Sciatic nerve (tissue), 2 donors: Measurements from ENCODE around the gene MATK. TPM values are rescaled to one million over a fixed set of nuclear protein-coding genes. Genes with fewer than 3 reads are reported as not detected.

Experiments
- ATAC-seq: fragments of 200-7000 bp; cut with Tn5 transposase; one replicate; pipeline ENCODE4 v1.9.1; 2020; ENCODE audit warnings: mild to moderate bottlenecking, moderate library complexity
- DNase-seq: peaks from one replicate; pipeline ENCODE4 v3.0.0-alpha.2; 2020; ENCODE audit warnings: low spot score
- intact Hi-C: fragments of 100-400 bp; cut with DNase I; formaldehyde crosslinking; loops from one replicate; pipeline ENCODE4 v1.14.2; 2022
- total RNA-seq: library from RNA; stranded (reverse); fragmentation: NEBNext Ultra II Directional; extraction: Animal tissue kit (Norgen Biotek cat#: 25700); gene quantifications from one replicate; pipeline ENCODE4 v1.2.1, GENCODE V29; 2021
- donor health status: DM: no; HTN: no; CAD: no.
- donor health status: DM: no; HTN: no; CAD: no.

MATK gene
- total RNA-seq, 1 donor from 2014 or later = 1.6 TPM

DNA sequence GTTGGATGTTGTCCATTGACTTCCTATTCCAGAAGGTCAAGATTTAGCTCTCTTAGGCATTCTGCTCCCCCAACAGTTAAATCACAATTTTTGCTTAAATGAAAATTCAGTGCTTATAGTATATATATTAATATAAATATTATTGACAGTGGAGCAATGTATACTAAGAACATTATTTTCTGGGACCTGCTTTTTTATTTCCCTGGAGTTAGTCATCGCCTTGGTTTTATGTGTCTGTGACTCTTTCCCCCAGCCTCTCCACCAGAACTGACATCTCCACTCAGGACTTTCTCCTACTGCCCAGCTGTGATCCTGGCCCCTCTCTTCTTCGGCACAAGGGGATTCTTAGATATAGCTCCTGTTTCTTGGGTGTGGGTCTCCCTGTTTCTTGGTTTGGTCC, 10.2 kb upstream of the MATK start:
- ATAC-seq = no peak
- intact Hi-C loops = no loop called here
- DNase-seq = no peak

DNA sequence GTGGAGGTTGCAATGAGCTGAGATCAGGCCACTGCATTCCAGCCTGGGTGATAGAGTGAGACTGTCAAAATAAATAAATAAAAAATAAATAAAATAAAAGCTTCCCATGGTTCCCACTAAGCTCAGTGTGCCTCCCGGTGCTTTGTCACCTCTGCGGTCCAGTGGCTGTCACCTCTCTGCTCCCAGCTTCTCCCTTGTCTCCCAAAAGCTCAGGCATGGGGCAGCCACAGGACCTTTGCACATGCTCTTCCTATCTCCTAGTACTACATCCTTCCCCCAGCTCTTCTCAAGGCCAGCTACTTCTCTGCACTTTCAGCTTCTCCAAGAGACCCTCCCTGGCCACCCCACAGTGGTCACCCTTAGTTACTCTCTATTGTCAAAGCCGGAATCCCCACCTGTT, 7.6 kb upstream of the MATK start:
- DNase-seq = no peak
- intact Hi-C loops = no loop called here
- ATAC-seq = no peak

DNA sequence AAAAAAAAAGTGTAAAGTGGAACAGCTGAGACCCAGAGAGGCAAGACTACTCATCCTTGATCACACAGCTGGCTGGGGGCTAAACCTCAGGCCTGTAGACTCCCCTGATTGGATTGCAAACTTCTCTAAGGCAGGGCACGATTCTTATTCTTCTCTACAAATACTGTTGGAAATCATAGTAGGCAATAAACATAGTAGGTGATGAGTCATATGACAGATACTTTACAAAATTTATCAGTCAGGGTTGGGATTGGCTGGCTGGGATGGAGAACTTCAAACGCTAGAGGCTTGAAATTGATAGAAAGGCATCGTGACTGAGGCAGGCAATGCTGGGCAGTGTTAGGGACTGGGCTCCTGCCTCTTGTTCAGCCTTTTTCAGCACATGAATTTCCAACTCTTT, 5.9 kb upstream of the MATK start:
- ATAC-seq (no peak), DNase-seq (no peak)
- intact Hi-C loops = no loop called here

DNA sequence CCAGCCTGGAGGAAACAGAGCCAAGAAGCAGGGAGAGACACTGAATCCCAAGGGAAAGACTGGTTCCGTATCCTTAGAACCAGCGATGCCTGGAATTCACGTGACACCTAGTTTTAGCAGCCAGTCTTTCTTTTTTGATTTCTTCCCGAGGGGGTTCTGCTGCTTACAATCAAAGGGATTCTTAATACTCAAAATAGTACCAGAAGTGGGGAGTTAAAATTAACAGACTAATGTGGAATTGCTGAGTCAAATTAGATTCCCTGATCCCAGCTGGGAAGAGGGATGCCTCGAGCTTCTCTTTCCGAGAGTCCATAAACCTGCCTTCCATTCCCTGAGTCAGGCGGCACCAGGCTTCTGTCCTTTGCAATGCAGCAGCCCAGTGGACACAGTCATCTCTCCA, 4.8 kb upstream of the MATK start:
- intact Hi-C loops = no loop called here
- DNase-seq (no peak), ATAC-seq (no peak)

DNA sequence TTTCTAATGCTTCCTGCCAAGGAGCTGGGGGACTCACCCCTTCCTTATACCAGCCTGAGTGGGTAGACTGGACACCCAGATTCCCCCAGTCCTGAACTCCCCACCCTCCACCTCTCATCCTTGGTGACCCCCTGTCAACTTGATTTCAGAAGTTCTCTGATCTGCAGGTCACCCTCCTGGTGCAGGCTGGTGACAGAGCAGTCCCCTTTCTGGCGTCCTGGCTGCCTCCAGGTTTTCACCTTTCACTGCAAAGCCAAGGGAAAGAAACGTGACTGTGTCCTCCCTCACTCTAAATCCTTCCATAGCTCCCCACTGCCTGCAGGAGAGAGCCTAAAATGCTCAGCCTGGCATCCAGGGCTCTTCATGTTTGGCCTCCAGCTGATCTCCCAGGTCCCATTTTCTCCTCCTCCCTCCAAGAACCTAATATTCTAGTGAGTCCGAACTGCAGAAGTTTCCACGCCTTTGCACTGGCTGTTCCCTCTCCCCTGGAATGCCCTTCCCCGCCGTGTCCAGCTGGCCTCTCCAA, 4.1 kb upstream of the MATK start:
- ATAC-seq (no peak), DNase-seq (no peak)
- intact Hi-C loops = no loop called here

DNA sequence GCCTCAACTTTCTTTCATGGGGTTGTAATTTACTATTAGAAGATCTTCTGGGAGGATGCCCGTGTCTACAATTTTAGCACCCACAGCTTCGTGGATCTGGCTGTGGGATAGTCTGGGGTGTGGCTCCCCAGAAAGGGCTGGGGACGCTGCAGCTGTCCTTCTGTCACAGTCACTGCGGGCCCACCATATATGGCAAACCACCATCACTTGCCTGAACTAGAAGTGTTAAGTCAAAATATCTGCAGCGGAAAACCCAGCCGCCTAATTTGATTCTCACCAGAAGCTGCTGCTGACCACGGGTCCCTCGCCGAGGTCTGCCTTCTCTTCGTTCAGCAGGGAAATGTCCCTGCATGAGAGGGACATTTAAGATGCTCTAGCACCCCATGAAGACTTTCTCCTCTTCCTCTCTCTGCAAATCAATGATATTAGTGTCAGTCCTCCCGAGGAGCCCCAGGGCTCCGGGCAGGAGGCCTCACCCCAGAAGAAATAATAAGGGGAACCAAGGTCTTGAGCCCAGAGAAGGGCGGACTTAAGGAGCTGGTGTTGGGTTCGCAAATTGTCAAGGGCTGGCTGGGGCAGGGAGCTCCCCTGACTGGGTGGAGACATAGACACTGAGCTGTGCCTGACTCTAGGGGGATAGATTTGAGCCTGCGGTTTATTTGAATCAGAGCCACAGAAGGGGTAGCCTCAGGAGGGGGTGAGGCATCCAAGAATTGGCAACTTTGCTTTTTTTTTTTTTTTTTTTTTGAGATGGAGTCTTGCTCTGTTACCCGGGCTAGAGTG, 3.0 kb upstream of the MATK start:
- DNase-seq = no peak
- intact Hi-C loops = no loop called here
- no peak for ATAC-seq

DNA sequence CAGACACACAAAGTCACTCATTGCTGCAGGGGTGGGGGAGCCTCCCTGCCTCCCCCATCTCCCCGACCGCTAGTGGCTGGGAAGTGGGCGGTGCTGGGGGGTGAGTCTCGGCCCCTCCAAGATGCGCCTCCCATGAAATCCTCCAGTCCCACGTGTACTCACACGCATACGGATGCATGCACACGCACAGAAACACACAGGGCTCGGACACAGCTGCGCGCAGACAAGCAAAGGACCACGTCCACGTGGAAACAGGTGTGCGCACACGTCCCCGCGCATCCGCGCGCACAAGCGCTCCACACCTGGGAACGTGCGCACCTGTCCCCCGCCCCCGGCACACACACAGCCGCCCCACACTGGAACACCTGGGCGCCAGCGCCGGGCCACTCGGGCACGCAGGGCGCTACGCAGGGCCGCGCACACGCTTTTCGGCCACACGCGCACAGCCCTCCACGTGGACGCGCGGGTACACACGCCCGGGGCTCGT, 687 bp downstream of the MATK start:
- intact Hi-C loops = no loop called here
- DNase-seq (no peak), ATAC-seq (no peak)

DNA sequence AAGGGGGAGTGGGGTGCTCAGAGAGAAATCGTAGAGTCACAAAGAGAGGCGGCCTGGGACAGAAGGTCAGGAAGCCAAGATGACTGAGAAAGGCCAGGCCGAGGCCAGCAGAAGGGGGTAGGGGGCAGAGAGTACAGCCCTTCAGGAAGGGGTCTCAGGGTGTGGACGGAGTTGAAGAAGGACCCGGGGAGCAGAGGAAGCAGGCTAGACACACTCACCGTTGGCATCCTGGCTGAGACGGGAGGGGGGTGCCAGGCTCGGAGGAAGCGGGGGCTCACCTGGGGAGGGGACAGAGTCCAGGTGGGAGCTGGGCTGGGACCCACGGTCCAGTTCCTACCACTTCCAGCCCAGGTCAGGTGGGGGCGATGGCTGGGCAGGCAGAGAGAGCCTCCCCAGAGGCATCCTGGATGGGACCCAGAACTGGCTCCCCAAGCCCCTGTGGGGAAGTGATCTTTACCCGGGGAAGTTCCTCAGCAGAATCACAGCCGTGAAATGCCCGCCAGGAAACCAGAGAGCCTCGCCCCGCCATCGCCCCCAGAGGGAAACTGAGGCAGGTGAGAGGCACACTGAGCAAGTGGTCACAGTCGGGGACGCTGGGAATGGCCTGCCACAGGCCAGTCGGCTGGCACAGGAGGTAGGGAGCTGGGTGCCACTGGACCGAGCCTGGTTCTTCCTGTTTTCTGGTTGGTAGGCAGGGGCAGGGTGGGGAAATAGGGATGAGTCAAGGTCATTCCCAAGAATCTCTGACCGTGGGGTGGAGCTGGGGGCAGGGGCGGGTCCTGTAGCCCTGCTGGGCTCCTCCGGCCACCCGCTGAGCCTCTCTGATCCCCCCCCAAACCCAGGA, 1.4 kb downstream of the MATK start:
- DNase-seq (no peak), ATAC-seq (no peak)
- intact Hi-C loops = no loop called here

DNA sequence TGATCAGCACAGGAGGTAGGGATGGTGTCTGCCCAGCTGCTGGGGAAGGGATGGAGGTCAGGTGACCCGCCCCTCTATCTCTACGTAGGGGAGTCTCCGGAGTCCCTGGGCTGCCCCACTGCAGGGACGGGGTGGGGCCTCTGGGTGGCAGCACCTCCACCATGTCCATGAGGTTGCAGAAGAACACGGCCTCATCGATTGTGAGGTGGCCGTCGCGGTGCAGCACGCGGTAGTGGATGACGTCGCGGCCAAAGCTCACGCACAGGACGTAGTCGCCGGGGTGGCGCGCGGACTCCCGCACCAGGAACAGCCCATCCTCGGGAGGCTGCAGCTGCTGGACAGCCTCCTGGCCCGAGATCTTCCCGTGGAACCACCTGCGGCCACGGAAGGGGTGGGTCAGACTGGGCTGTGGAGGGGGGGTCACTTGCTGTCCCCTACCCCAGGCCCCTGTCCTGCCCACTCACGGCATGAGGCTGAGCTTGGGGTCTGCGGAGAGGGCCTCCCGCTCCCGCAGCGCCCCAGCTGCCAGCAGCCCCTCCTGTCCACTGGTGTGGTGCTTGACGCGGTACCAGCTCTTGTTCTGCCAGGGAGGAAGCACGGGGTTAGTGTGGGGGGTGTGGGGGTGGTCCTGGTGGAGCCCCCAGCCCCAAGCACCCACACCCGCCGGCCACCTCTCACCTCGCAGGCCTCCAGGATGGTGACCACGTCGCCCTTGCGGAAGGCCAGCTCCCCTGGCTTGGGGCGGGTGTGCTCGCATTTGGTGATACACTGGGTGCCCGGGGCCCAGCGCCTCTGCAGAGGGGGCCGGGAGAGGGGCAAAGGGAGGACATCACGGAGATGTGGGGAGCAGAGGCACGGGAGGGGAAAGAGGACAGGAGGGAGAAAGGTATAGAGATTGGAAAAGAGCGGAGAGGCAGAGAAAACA, 2.3 kb downstream of the MATK start:
- intact Hi-C loops = no loop called here
- ATAC-seq (peak; percentile 10), DNase-seq (no peak)

DNA sequence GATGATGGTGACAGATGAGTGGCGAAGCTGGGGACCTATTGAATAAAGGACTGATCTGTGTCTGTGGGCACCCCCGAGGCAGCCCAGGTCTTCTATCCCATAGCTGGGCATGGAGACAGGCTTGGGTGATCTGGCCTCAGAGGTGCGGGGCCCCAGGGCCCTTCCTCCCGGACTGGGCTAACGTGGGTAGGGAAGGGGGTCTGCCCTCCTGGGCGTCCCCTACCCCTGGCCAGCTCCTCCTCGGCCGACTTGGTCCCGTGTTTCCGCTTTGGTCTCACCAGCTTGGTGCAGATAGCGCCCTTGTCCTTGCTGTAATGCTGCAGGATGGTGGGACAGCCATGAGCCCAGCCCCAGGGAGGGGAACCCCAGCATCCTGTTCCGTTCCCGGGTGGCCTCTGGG, 3.3 kb downstream of the MATK start:
- ATAC-seq (no peak), DNase-seq (no peak)
- intact Hi-C loops = no loop called here

DNA sequence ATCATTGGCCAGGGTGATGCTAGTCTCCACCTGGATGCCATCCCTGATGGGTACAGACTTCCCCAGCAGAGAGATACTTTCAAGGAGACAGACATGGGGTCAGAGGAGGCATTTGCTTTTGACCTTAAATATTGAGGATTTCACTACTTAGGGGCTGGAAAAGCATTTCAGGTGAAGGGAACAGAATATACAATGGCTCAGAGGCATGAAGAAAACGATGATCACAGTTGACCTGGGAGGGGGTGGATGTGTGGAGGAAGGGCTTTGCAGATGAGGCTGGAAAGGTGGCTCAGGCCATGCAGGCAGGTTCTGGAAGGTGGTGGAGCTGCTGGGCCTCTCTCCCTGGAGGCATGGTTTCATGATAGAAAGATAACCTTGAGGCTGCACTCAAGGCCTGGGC, 3.9 kb downstream of the MATK start:
- ATAC-seq (no peak), DNase-seq (no peak)
- intact Hi-C loops = no loop called here

DNA sequence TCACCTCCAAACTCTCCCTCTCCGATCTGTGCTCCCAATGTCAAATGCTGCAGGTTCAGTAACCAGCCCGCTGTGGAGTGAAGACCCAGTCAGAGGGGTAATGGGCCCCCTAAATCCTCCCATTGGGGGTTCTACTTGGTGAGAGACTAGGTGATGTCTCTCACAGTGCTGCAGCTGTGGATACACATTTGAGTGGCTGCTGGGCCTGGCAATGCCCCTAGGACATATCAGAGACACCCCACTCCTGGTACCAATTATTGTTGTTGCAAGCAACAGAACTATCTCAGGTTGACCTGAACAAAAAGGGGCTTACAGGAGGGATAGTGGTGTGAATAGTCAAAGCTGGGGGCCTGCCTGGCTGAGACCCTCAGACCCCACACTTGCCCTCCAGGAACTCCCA, 4.6 kb downstream of the MATK start:
- ATAC-seq (no peak), DNase-seq (no peak)
- intact Hi-C loops = no loop called here

DNA sequence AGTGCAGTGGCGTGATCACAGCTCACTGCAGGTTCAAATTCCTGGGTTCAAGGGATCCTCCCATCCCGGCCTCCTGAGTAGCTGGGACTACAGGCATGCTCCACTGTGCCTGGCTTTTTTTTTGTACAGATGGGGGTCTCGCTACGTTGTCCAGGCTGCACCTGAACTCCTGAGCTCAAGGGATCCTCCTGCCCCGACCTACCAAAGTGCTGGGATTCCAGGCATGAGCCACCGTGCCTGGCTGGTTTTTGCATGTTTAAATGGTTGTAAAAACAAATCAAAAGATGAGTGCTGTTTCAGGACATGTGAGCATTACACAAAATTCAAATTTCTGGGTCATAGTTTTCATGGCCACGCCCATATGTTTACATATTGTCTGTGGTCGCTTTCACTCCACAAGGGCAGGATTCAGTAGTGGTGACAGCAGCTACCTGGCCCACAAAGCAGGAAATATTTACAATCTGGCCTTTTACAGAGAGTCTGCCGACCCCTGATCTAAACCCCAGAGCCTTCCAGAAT, 5.3 kb downstream of the MATK start:
- intact Hi-C loops = no loop called here
- ATAC-seq (no peak), DNase-seq (no peak)

DNA sequence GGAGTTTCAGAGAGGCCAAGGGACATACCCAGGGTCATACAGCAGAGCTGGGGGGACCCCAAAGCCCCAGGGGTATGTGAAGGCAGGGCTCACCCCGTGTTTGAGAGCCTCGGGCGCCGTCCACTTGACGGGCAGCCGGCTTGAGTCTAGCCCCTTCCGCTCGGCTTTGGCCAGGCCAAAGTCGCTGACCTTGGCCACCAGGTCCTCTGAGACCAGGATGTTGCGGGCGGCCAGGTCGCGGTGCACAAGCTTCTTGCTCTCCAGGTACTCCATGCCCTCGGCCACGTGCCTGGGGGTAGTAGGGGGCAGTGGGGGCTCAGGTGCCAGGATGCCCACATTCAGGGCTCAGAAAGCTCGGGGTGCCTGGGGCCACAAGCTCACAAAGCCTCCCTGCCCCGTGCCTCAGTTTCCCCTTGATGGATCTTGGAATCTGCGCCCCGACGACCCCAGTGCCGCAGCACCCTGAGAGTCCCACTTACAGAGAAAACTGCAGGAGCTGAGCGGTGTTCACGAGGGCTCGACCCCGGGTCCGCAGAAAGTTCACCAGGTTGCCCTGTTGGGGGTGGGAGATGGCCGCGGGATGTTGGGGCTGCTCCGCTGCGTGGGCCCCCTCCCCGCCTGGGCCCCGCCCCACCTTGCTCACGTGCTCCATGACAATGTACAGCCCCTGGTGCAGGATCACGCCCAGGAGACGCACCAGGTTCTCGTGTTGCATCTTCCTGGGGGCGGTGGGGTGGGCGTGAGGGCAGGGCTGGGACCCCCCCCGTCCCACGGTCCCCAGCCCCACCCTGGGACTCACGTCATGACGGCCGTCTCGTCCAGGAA, 7.1 kb downstream of the MATK start:
- DNase-seq = no peak
- ATAC-seq = no peak
- intact Hi-C loops = no loop called here

DNA sequence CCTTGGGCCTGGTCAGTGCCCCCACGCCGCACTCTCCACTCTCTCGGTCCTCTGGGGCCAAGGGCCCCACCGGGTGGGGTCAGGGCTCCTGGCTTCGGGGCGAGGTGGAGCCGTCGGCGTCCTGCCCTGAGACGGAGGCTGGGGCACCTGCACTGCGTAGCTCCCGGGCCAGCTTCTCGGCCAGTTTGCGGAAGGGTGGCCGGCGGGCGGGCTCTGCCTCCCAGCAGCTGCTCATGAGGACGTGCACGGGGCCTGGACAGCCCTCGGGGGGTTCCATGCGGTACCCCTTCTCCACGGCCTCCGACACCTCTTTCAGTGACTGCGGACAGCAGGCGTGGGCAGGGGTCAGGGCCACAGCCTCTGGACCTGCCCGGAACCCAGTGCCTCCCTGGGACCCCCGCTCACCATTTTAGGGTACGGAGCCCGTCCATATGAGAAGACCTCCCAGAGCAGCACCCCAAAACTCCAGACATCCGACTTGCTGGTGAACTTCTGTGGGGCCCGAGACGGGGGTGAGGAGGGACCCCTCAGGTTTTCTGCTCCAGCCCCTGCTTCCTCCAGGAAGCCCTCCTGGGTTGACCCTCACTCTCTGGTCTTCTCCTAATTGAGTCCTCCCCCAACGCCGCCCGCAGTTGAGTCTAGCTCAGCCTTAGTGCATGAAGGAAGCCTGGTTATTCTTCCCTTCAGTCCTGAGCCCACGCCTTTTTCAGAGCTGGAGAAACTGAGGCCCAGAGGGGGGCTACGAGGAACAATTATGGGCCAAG, 7.9 kb downstream of the MATK start:
- ATAC-seq (no peak), DNase-seq (no peak)
- intact Hi-C loops = no loop called here

DNA sequence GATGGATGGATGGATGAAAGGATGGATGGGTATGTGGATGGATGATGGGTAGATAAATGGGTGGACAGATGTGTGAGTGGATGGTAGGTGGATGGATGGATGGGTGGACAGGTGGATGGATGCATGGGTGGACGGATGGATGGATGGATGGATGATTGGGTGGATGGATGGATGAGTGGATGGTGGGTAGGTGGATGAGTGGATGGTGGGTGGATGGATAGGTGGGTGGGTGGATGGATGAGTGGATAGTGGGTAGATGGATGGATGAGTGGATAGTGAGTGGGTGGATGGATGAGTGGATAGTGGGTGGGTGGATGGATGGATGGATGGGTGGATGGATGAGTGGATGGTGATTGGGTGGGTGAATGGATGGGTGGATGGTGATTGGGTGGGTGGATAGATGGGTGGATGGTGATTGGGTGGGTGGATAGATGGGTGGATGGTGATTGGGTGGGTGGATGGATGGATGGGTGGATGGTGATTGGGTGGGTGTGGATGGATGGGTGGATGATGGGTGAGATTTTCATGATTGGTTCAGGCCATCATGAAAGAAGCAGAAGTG, 9.6 kb downstream of the MATK start:
- ATAC-seq (no peak), DNase-seq (no peak)
- intact Hi-C loops = no loop called here

DNA sequence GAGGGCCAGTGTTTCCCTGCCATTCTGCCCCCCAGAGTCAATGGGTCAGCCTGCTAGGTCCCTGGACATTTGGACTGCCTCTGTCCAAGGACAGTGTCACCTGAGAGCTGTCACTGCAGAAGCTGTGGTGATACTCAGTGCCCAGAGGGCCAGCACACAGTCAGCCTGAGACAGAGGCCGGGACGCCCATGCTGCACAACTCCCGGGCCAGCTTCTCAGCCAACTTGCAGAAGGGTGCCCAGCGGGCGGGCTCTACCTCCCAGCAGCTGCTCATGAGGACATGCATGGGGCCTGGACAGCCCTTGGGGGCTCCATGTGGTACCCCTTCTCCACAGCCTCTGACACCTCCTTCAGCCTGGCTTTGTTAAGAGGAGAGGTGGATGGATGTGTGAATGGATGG, 10.3 kb downstream of the MATK start:
- DNase-seq (no peak), ATAC-seq (no peak)
- intact Hi-C loops = no loop called here
